ENCODE measurements around the gene SLC26A8. TPM values are rescaled to one million over a fixed set of nuclear protein-coding genes. Genes with fewer than 3 reads are reported as not detected.
A peak's percentile ranks its signal among the peaks of the same experiment; 100 is the strongest.
"Not testable (repeated sequence)": the region's sequence is repeated elsewhere in the genome, so short reads cannot be mapped to it uniquely, and the experiment has no call there.

SLC26A8 gene
- total RNA-seq, 1 experiment from 2014 or later = not detected

GRCh38 chr6:35916056-35916455, 108.4 kb downstream of the SLC26A8 start:
- Histone ChIP-seq H3K4me3 (no peak overlapping the region), H3K27me3 (no peaks in the 10 kb centered on the region), H3K36me3 (peaks cover 75% of the 10 kb centered on the region), H3K9me3 (peaks cover 13% of the 10 kb centered on the region)
- no peak for DNase-seq

- peaks cover 89% of the 10 kb centered on the region for H3K36me3 ChIP-seq
- no peaks in the 10 kb centered on the region for H3K27me3 ChIP-seq
- peaks cover 26% of the 10 kb centered on the region for H3K9me3 ChIP-seq
- no peak overlapping the region for H3K4me3 ChIP-seq
- DNase-seq = no peak
Observed at GRCh38 chr6:35914536-35914935, 109.9 kb downstream of the SLC26A8 start.

- DNase-seq = peak; percentile 68
- peaks cover 32% of the 10 kb centered on the region for H3K9me3 ChIP-seq
- H3K36me3 ChIP-seq = peaks cover 88% of the 10 kb centered on the region
- H3K4me3 ChIP-seq = no peak overlapping the region
- H3K27me3 ChIP-seq = no peaks in the 10 kb centered on the region
Observed at GRCh38 chr6:35911871-35912653, 112.4 kb downstream of the SLC26A8 start.

GRCh38 chr6:35909571-35909970, 114.9 kb downstream of the SLC26A8 start:
- not testable (repeated sequence) for H3K27me3 ChIP-seq, H3K4me3 ChIP-seq, DNase-seq
- peaks cover 85% of the 10 kb centered on the region for H3K36me3 ChIP-seq
- H3K9me3 ChIP-seq = peaks cover 33% of the 10 kb centered on the region

GRCh38 chr6:35908753-35909401, 115.6 kb downstream of the SLC26A8 start:
- peaks cover 33% of the 10 kb centered on the region for H3K9me3 ChIP-seq

GRCh38 chr6:35907750-35908149, 116.7 kb downstream of the SLC26A8 start:
- no peak for DNase-seq
- H3K36me3 ChIP-seq = peaks cover 85% of the 10 kb centered on the region

More at GRCh38 chr6:35908753-35909401, 115.6 kb downstream of the SLC26A8 start:
- not testable (repeated sequence) for H3K4me3 ChIP-seq, H3K27me3 ChIP-seq, DNase-seq
- H3K36me3 ChIP-seq = peaks cover 85% of the 10 kb centered on the region

GRCh38 chr6:35906499-35906846, 118.0 kb downstream of the SLC26A8 start:
- Histone ChIP-seq H3K9me3 (peaks cover 23% of the 10 kb centered on the region), H3K27me3 (no peaks in the 10 kb centered on the region), H3K4me3 (no peak overlapping the region), H3K36me3 (peaks cover 73% of the 10 kb centered on the region)
- no peak for DNase-seq

More at GRCh38 chr6:35907750-35908149, 116.7 kb downstream of the SLC26A8 start:
- Histone ChIP-seq H3K27me3 (no peaks in the 10 kb centered on the region), H3K9me3 (peaks cover 32% of the 10 kb centered on the region), H3K4me3 (no peak overlapping the region)

GRCh38 chr6:35905841-35906498, 118.5 kb downstream of the SLC26A8 start:
- Histone ChIP-seq H3K27me3 (no peaks in the 10 kb centered on the region), H3K36me3 (peaks cover 71% of the 10 kb centered on the region), H3K9me3 (peaks cover 20% of the 10 kb centered on the region), H3K4me3 (no peak overlapping the region)
- no peak for DNase-seq

- no peak overlapping the region for H3K4me3 ChIP-seq
- DNase-seq = no peak
Observed at GRCh38 chr6:35905141-35905785, 119.2 kb downstream of the SLC26A8 start.

GRCh38 chr6:35903679-35904078, 120.8 kb downstream of the SLC26A8 start:
- Histone ChIP-seq H3K9me3 (peaks cover 2% of the 10 kb centered on the region; the same call in 1 of the 2 replicates), H3K4me3 (no peak overlapping the region), H3K27me3 (no peaks in the 10 kb centered on the region), H3K36me3 (peaks cover 56% of the 10 kb centered on the region)
- no peak for DNase-seq

More at GRCh38 chr6:35905141-35905785, 119.2 kb downstream of the SLC26A8 start:
- Histone ChIP-seq H3K27me3 (no peaks in the 10 kb centered on the region), H3K9me3 (peaks cover 12% of the 10 kb centered on the region), H3K36me3 (peaks cover 70% of the 10 kb centered on the region)

GRCh38 chr6:35900448-35900847, 124.0 kb downstream of the SLC26A8 start:
- no peak overlapping the region for H3K4me3 ChIP-seq
- H3K27me3 ChIP-seq = no peaks in the 10 kb centered on the region
- DNase-seq = no peak
- no peaks in the 10 kb centered on the region; the same call in 1 of the 2 replicates for H3K9me3 ChIP-seq
- H3K36me3 ChIP-seq = peaks cover 32% of the 10 kb centered on the region

- H3K36me3 ChIP-seq = peaks cover 13% of the 10 kb centered on the region
- H3K9me3 ChIP-seq = no peaks in the 10 kb centered on the region
- no peak for DNase-seq
- no peaks in the 10 kb centered on the region for H3K27me3 ChIP-seq
- no peak overlapping the region for H3K4me3 ChIP-seq
Observed at GRCh38 chr6:35898003-35898402, 126.4 kb downstream of the SLC26A8 start.

- Histone ChIP-seq H3K4me3 (no peak overlapping the region), H3K36me3 (peaks cover 15% of the 10 kb centered on the region), H3K27me3 (no peaks in the 10 kb centered on the region), H3K9me3 (no peaks in the 10 kb centered on the region)
- no peak for DNase-seq
Observed at GRCh38 chr6:35897486-35897885, 127.0 kb downstream of the SLC26A8 start.

- Histone ChIP-seq H3K27me3 (no peaks in the 10 kb centered on the region), H3K36me3 (peaks cover 16% of the 10 kb centered on the region), H3K4me3 (no peak overlapping the region), H3K9me3 (no peaks in the 10 kb centered on the region)
- DNase-seq = no peak
Observed at GRCh38 chr6:35897036-35897435, 127.4 kb downstream of the SLC26A8 start.

- H3K36me3 ChIP-seq = peaks cover 13% of the 10 kb centered on the region
- no peak for DNase-seq
- no peaks in the 10 kb centered on the region for H3K27me3 ChIP-seq
- no peaks in the 10 kb centered on the region for H3K9me3 ChIP-seq
- no peak overlapping the region for H3K4me3 ChIP-seq
Observed at GRCh38 chr6:35896228-35896627, 128.2 kb downstream of the SLC26A8 start.

- peaks cover 8% of the 10 kb centered on the region for H3K36me3 ChIP-seq
- H3K4me3 ChIP-seq = no peak overlapping the region
- H3K27me3 ChIP-seq = no peaks in the 10 kb centered on the region
- no peak for DNase-seq
- H3K9me3 ChIP-seq = no peaks in the 10 kb centered on the region
Observed at GRCh38 chr6:35895560-35895959, 128.9 kb downstream of the SLC26A8 start.

- H3K36me3 ChIP-seq = peaks cover 3% of the 10 kb centered on the region
- no peak overlapping the region for H3K4me3 ChIP-seq
- no peaks in the 10 kb centered on the region for H3K9me3 ChIP-seq
- DNase-seq = no peak
- no peaks in the 10 kb centered on the region for H3K27me3 ChIP-seq
Observed at GRCh38 chr6:35894776-35895175, 129.7 kb downstream of the SLC26A8 start.
